Duodenal mucosa (tissue), 2 donors: ENCODE results near the gene CEP41.

Experiments
- H3K27ac ChIP-seq: one replicate; pipeline ENCODE4 v1.7.0; 2013; ENCODE audit warnings: low read depth, low read length
- H3K27me3 ChIP-seq, 2 donors: one replicate each; pipeline ENCODE4 v1.7.0; 2013; ENCODE audit warnings: low read length in 2 of 2, control low read depth in 1 of 2; ENCODE audit not compliant: insufficient read depth in 2 of 2, control insufficient read depth in 1 of 2
- H3K36me3 ChIP-seq, 2 donors: one replicate each; pipeline ENCODE4 v1.7.0; 2013; ENCODE audit warnings: low read length in 2 of 2, control low read depth in 1 of 2; ENCODE audit not compliant: insufficient read depth in 2 of 2, control insufficient read depth in 1 of 2
- H3K4me1 ChIP-seq, 2 donors: one replicate each; pipeline ENCODE4 v1.7.0; 2013; ENCODE audit warnings: low read length in 2 of 2, control low read depth in 1 of 2; ENCODE audit not compliant: insufficient read depth in 2 of 2, control insufficient read depth in 1 of 2
- H3K4me3 ChIP-seq, 2 donors: one replicate each; pipeline ENCODE4 v1.7.0; 2013; ENCODE audit warnings: low read length in 2 of 2, low read depth in 1 of 2
- H3K9ac ChIP-seq, 2 donors: one replicate each; pipeline ENCODE4 v1.7.0; 2013; ENCODE audit warnings: low read length in 2 of 2, low read depth in 1 of 2
- H3K9me3 ChIP-seq, 2 donors: one replicate each; pipeline ENCODE4 v1.7.0; 2013; ENCODE audit warnings: low read length in 2 of 2, control low read depth in 1 of 2; ENCODE audit not compliant: control insufficient read depth in 1 of 2

The CEP41 gene

GRCh38 chr7:130356876-130357611, 83.8 kb downstream of the CEP41 start:
- no peaks in the 10 kb centered on the region for H3K36me3 ChIP-seq
- peak overlapping the region; percentile 64 for H3K27ac ChIP-seq
- peaks cover 0 to 7% of the 10 kb centered on the region in 2 donors for H3K4me1 ChIP-seq
- no peak overlapping the region for H3K4me3 ChIP-seq
- H3K27me3 ChIP-seq = no peaks in the 10 kb centered on the region
- no peak overlapping the region for H3K9ac ChIP-seq
- peaks cover 3 to 4% of the 10 kb centered on the region in 2 donors for H3K9me3 ChIP-seq

GRCh38 chr7:130356121-130356875, 84.5 kb downstream of the CEP41 start:
- peaks cover 0 to 9% of the 10 kb centered on the region in 2 donors for H3K4me1 ChIP-seq
- peak overlapping the region in 1 of 2 donors; percentile 12 for H3K9ac ChIP-seq
- H3K27ac ChIP-seq = peak overlapping the region; percentile 65
- peaks cover 3 to 4% of the 10 kb centered on the region in 2 donors for H3K9me3 ChIP-seq
- no peak overlapping the region for H3K4me3 ChIP-seq
- no peaks in the 10 kb centered on the region for H3K27me3 ChIP-seq
- no peaks in the 10 kb centered on the region for H3K36me3 ChIP-seq

GRCh38 chr7:130353196-130353595, 87.6 kb downstream of the CEP41 start:
- Histone ChIP-seq H3K27ac (peak overlapping the region; percentile 20), H3K36me3 (no peaks in the 10 kb centered on the region), H3K4me3 (no peak overlapping the region), H3K9ac (no peak overlapping the region), H3K27me3 (no peaks in the 10 kb centered on the region), H3K4me1 (peaks cover 0 to 14% of the 10 kb centered on the region in 2 donors), H3K9me3 (no peaks in the 10 kb centered on the region)

GRCh38 chr7:130352194-130353074, 88.4 kb downstream of the CEP41 start:
- H3K9ac ChIP-seq = no peak overlapping the region
- no peak overlapping the region for H3K4me3 ChIP-seq
- peak overlapping the region; percentile 30 for H3K27ac ChIP-seq

GRCh38 chr7:130351791-130352090, 89.1 kb downstream of the CEP41 start:
- H3K36me3 ChIP-seq = no peaks in the 10 kb centered on the region
- no peak overlapping the region for H3K27ac ChIP-seq
- H3K4me1 ChIP-seq = peaks cover 0 to 13% of the 10 kb centered on the region in 2 donors
- no peaks in the 10 kb centered on the region for H3K27me3 ChIP-seq
- no peak overlapping the region for H3K9ac ChIP-seq
- H3K4me3 ChIP-seq = no peak overlapping the region
- H3K9me3 ChIP-seq = no peaks in the 10 kb centered on the region

More at GRCh38 chr7:130352194-130353074, 88.4 kb downstream of the CEP41 start:
- Histone ChIP-seq H3K27me3 (no peaks in the 10 kb centered on the region), H3K9me3 (no peaks in the 10 kb centered on the region), H3K36me3 (no peaks in the 10 kb centered on the region), H3K4me1 (peaks cover 0 to 14% of the 10 kb centered on the region in 2 donors)

GRCh38 chr7:130350945-130351790, 89.6 kb downstream of the CEP41 start:
- Histone ChIP-seq H3K4me3 (no peak overlapping the region), H3K36me3 (no peaks in the 10 kb centered on the region), H3K4me1 (peaks cover 0 to 8% of the 10 kb centered on the region in 2 donors), H3K27me3 (no peaks in the 10 kb centered on the region), H3K27ac (no peak overlapping the region), H3K9ac (no peak overlapping the region), H3K9me3 (no peaks in the 10 kb centered on the region)

GRCh38 chr7:130349911-130350782, 90.7 kb downstream of the CEP41 start:
- H3K27me3 ChIP-seq = no peaks in the 10 kb centered on the region
- H3K9ac ChIP-seq = no peak overlapping the region
- H3K4me1 ChIP-seq = peaks cover 0 to 7% of the 10 kb centered on the region in 2 donors
- H3K4me3 ChIP-seq = no peak overlapping the region
- H3K9me3 ChIP-seq = no peaks in the 10 kb centered on the region
- H3K27ac ChIP-seq = no peak overlapping the region
- H3K36me3 ChIP-seq = no peaks in the 10 kb centered on the region

GRCh38 chr7:130346941-130347340, 93.9 kb downstream of the CEP41 start:
- H3K9me3 ChIP-seq = no peaks in the 10 kb centered on the region
- peaks cover 0 to 7% of the 10 kb centered on the region in 2 donors for H3K4me1 ChIP-seq
- H3K36me3 ChIP-seq = no peaks in the 10 kb centered on the region
- no peak overlapping the region for H3K9ac ChIP-seq
- no peaks in the 10 kb centered on the region for H3K27me3 ChIP-seq
- no peak overlapping the region for H3K4me3 ChIP-seq
- no peak overlapping the region for H3K27ac ChIP-seq
